ENCODE data around the gene LSM2. TPM values are rescaled to one million over a fixed set of nuclear protein-coding genes. Genes with fewer than 3 reads are reported as not detected.
"Not testable (repeated sequence)": the region's sequence is repeated elsewhere in the genome, so short reads cannot be mapped to it uniquely, and the experiment has no call there.

Gene LSM2
- total RNA-seq, 1 donor from 2014 or later, result 35.7 TPM

DNA sequence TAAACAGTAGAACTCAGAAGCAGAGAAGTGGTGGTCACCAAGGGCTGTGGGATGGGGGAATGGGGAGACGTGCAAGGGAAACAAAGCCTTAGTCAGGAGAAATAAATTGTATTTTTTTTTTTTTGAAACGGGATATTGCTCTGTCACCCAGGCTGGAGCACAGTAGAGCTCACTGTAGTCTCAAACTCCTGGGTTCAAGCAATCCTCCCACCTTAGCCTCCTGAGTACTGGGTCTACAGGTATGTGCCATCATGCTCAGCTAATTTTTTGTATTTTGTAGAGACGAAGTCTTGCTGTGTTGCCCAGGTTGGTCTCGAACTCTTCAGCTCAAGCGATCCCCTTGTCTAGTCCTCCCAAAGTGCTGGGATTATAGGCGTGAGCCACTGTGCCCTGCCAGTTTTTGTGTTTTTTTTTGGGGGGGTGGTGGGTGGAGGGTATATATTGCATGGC is 24.1 kb upstream of the LSM2 start:
- Mint-ChIP-seq H3K9me3 (ENCODE audit: low read depth) (no peaks in the 10 kb centered on the region), H3K36me3 (ENCODE audit: low read depth) (peaks cover 5% of the 10 kb centered on the region), H3K27me3 (ENCODE audit: low read depth) (no peaks in the 10 kb centered on the region), H3K4me3 (ENCODE audit: unreplicated experiment) (peak overlapping the region; percentile 80), H3K27ac (ENCODE audit: unreplicated experiment) (peak overlapping the region; percentile 83), H3K4me1 (ENCODE audit: low read depth) (peaks cover 40% of the 10 kb centered on the region)
- DNase-seq (ENCODE audit: low spot score), result no peak
- TF ChIP-seq, protein P1, sequence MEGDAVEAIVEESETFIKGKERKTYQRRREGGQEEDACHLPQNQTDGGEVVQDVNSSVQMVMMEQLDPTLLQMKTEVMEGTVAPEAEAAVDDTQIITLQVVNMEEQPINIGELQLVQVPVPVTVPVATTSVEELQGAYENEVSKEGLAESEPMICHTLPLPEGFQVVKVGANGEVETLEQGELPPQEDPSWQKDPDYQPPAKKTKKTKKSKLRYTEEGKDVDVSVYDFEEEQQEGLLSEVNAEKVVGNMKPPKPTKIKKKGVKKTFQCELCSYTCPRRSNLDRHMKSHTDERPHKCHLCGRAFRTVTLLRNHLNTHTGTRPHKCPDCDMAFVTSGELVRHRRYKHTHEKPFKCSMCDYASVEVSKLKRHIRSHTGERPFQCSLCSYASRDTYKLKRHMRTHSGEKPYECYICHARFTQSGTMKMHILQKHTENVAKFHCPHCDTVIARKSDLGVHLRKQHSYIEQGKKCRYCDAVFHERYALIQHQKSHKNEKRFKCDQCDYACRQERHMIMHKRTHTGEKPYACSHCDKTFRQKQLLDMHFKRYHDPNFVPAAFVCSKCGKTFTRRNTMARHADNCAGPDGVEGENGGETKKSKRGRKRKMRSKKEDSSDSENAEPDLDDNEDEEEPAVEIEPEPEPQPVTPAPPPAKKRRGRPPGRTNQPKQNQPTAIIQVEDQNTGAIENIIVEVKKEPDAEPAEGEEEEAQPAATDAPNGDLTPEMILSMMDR (IDR thresholded peaks at IDR 0.05), result no peak

DNA sequence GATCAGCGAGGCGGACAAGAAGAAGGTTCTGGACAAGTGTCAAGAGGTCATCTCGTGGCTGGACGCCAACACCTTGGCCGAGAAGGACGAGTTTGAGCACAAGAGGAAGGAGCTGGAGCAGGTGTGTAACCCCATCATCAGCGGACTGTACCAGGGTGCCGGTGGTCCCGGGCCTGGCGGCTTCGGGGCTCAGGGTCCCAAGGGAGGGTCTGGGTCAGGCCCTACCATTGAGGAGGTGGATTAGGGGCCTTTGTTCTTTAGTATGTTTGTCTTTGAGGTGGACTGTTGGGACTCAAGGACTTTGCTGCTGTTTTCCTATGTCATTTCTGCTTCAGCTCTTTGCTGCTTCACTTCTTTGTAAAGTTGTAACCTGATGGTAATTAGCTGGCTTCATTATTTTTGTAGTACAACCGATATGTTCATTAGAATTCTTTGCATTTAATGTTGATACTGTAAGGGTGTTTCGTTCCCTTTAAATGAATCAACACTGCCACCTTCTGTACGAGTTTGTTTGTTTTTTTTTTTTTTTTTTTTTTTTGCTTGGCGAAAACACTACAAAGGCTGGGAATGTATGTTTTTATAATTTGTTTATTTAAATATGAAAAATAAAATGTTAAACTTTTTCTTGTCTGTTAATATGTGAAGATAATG is 23.0 kb upstream of the LSM2 start:
- no peak for DNase-seq (ENCODE audit: low spot score)
- peak overlapping the region; percentile 83 for H3K27ac Mint-ChIP-seq (ENCODE audit: unreplicated experiment)
- no peaks in the 10 kb centered on the region for H3K9me3 Mint-ChIP-seq (ENCODE audit: low read depth)
- peaks cover 43% of the 10 kb centered on the region for H3K4me1 Mint-ChIP-seq (ENCODE audit: low read depth)
- no peaks in the 10 kb centered on the region for H3K27me3 Mint-ChIP-seq (ENCODE audit: low read depth)
- peak overlapping the region; percentile 80 for H3K4me3 Mint-ChIP-seq (ENCODE audit: unreplicated experiment)
- TF ChIP-seq, protein P1 (IDR thresholded peaks at IDR 0.05), result peak; percentile 87
- no peaks in the 10 kb centered on the region for H3K36me3 Mint-ChIP-seq (ENCODE audit: low read depth)

DNA sequence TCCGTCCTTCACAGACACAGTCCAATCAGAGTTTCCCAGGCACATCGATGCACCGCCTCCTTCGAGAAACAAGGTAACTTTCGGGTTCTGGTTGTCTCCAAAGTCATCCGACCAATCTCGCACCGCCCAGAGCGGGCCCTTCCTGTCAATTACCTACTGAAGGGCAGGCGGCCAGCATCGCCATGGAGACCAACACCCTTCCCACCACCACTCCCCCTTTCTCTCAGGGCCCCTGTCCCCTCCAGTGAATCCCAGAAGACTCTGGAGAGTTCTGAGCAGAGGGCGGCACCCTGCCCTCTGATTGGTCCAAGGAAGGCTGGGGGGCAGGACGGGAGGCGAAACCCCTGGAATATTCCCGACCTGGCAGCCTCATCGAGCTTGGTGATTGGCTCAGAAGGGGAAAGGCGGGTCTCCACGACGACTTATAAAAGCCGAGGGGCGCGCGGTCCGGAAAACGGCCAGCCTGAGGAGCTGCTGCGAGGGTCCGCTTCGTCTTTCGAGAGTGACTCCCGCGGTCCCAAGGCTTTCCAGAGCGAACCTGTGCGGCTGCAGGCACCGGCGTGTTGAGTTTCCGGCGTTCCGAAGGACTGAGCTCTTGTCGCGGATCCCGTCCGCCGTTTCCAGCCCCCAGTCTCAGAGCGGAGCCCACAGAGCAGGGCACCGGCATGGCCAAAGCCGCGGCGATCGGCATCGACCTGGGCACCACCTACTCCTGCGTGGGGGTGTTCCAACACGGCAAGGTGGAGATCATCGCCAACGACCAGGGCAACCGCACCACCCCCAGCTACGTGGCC is 20.7 kb upstream of the LSM2 start, which contains the start of gene HSPA1B:
HSPA1B (plus strand) TSS at position 453 of the 794 bp plus-strand sequence; CDS start at position 666, 213 bp downstream.
- Mint-ChIP-seq H3K4me3 (ENCODE audit: unreplicated experiment) (peak within 1 kb of the TSS; percentile 86), H3K27me3 (ENCODE audit: low read depth) (no peaks in the 10 kb centered on the region), H3K4me1 (ENCODE audit: low read depth) (peaks cover 44% of the 10 kb centered on the region), H3K27ac (ENCODE audit: unreplicated experiment) (peak within 1 kb of the TSS; percentile 98), H3K36me3 (ENCODE audit: low read depth) (no peaks in the 10 kb centered on the region), H3K9me3 (ENCODE audit: low read depth) (no peaks in the 10 kb centered on the region)
- peak; percentile 99 for DNase-seq (ENCODE audit: low spot score)
- TF ChIP-seq, protein P1 (IDR thresholded peaks at IDR 0.05), result no peak

DNA sequence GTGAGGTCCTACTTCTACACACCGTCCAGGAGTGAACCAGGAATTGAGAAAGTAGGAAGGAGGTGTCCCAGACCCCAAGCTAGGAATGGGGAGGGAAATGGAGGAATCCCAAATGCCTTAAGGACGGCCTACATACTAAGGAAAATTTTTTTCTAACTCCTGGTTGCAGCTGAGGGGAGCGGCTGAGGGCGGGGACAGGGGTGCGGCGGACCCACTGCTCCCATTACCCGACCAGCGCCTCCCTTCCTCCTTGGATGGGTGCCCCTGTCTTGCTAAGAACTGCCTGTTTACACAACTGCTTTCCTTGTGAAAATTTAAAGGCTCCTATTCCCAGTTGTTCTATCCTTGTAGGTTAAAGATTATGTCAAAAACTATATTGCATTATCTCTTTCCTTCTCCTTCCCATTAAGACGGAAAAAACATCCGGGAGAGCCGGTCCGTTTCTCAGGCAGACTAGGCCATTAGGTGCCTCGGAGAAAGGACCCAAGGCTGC is 20.1 kb upstream of the LSM2 start:
- DNase-seq (ENCODE audit: low spot score), result peak; percentile 64
- TF ChIP-seq, protein P1 (IDR thresholded peaks at IDR 0.05), result no peak
- Mint-ChIP-seq H3K27me3 (ENCODE audit: low read depth) (no peaks in the 10 kb centered on the region), H3K4me1 (ENCODE audit: low read depth) (peaks cover 49% of the 10 kb centered on the region), H3K4me3 (ENCODE audit: unreplicated experiment) (peak overlapping the region; percentile 86), H3K27ac (ENCODE audit: unreplicated experiment) (peak overlapping the region; percentile 98), H3K9me3 (ENCODE audit: low read depth) (no peaks in the 10 kb centered on the region), H3K36me3 (ENCODE audit: low read depth) (no peaks in the 10 kb centered on the region)

DNA sequence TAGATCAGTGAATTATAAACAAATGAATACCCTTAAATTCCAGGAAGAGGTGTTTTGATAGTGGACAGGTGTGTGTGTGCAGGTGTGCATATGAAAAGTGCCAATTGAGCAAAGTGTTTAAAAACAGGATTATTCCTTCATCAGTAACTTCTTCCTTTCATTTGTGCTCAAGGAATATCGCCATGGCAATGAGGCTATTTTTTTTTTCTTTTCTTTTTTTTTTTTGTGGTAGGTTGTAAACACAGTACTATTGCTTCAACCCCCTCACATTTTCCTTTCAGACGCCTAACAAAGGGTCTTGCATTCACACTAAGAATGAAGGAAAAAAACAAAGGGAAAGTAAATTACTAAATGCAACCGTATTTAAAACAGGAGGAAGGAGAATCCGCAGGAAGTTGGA is 18.8 kb upstream of the LSM2 start:
- Mint-ChIP-seq H3K4me3 (ENCODE audit: unreplicated experiment) (no peak overlapping the region), H3K27ac (ENCODE audit: unreplicated experiment) (peak overlapping the region; percentile 98), H3K9me3 (ENCODE audit: low read depth) (no peaks in the 10 kb centered on the region), H3K4me1 (ENCODE audit: low read depth) (peaks cover 47% of the 10 kb centered on the region), H3K27me3 (ENCODE audit: low read depth) (no peaks in the 10 kb centered on the region), H3K36me3 (ENCODE audit: low read depth) (no peaks in the 10 kb centered on the region)
- TF ChIP-seq, protein P1 (IDR thresholded peaks at IDR 0.05), result no peak
- no peak for DNase-seq (ENCODE audit: low spot score)

DNA sequence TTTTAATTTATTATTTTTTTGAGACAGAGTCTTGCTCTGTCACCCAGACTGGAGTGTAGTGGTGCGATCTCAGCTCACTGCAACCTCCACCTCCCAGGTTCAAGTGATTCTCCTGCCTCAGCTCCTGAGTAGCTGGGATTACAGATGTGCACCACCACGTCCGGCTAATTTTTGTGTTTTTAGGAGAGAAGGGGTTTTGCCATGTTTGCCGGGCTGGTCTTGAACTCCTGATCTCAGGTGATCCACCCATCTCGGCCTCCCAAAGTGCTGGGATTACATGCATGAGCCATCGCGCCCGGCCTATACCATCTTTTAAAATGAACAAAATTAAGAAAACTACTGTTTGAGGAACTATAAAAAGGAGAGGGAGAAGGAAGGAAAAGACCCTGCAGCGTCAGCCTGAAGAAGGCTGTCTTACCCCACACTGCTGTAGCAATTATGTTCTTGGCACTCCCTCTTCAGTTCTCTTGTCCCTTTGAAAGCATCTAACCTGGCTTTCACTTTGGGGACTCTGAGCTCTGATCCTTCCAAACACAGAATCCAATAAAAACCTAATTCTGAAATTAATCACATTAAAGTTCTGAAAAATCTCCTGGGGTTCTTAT is 16.9 kb upstream of the LSM2 start:
- H3K4me1 Mint-ChIP-seq (ENCODE audit: low read depth), result peaks cover 44% of the 10 kb centered on the region
- H3K36me3 Mint-ChIP-seq (ENCODE audit: low read depth); H3K4me3 Mint-ChIP-seq (ENCODE audit: unreplicated experiment); H3K9me3 Mint-ChIP-seq (ENCODE audit: low read depth); H3K27me3 Mint-ChIP-seq (ENCODE audit: low read depth); DNase-seq (ENCODE audit: low spot score): not testable (repeated sequence)
- peak overlapping the region; percentile 13 for H3K27ac Mint-ChIP-seq (ENCODE audit: unreplicated experiment)
